Hepatocyte (in vitro differentiated cells): ENCODE measurements around the gene SLC17A1. TPM values are rescaled to one million over a fixed set of nuclear protein-coding genes. Genes with fewer than 3 reads are reported as not detected.

Source experiments
- DNase-seq: peaks from one replicate; pipeline ENCODE4 v3.0.0-alpha.2; 2016; ENCODE audit warnings: low spot score
- H2AFZ ChIP-seq: fragments of 200-600 bp; sonication (generic); 2 replicates; pipeline ENCODE4 v1.6.0; 2016; ENCODE audit warnings: antibody characterized with exemption, mild to moderate bottlenecking
- H3K27ac ChIP-seq: fragments of 200-600 bp; sonication (generic); 2 replicates; pipeline ENCODE4 v1.5.1; 2016; ENCODE audit warnings: mild to moderate bottlenecking
- H3K27me3 ChIP-seq: fragments of 200-600 bp; sonication (generic); 2 replicates; pipeline ENCODE4 v1.6.1; 2016
- H3K36me3 ChIP-seq: fragments of 200-600 bp; sonication (generic); replicated peaks from 2 replicates; pipeline ENCODE4 v1.5.1; 2016; ENCODE audit warnings: low read depth; ENCODE audit not compliant: insufficient read depth
- H3K4me1 ChIP-seq: fragments of 200-600 bp; sonication (generic); 2 replicates; pipeline ENCODE4 v1.5.1; 2016; ENCODE audit warnings: mild to moderate bottlenecking, moderate library complexity; ENCODE audit not compliant: insufficient read depth
- H3K4me2 ChIP-seq: fragments of 200-600 bp; sonication (generic); 2 replicates; pipeline ENCODE4 v1.6.0; 2016
- H3K4me3 ChIP-seq: fragments of 200-600 bp; sonication (generic); 2 replicates; pipeline ENCODE4 v1.5.1; 2016; ENCODE audit warnings: mild to moderate bottlenecking
- H3K79me2 ChIP-seq: fragments of 200-600 bp; sonication (generic); 2 replicates; pipeline ENCODE4 v1.6.0; 2017; ENCODE audit warnings: mild to moderate bottlenecking
- H3K9me2 ChIP-seq: fragments of 200-600 bp; sonication (generic); replicated peaks from 2 replicates; pipeline ENCODE4 v1.6.0; 2017; ENCODE audit warnings: mild to moderate bottlenecking; ENCODE audit not compliant: insufficient read depth
- H3K9me3 ChIP-seq: fragments of 200-600 bp; sonication (generic); 2 replicates; pipeline ENCODE4 v1.5.1; 2016; ENCODE audit warnings: low read depth, mild to moderate bottlenecking
- H4K20me1 ChIP-seq: fragments of 200-600 bp; sonication (generic); 2 replicates; pipeline ENCODE4 v1.6.0; 2016; ENCODE audit warnings: mild to moderate bottlenecking; ENCODE audit not compliant: insufficient read depth, poor library complexity, severe bottlenecking
- CTCF ChIP-seq: fragments of 200-600 bp; sonication (generic); IDR thresholded peaks from 2 replicates; pipeline ENCODE4 v1.5.1; 2016; ENCODE audit warnings: antibody characterized with exemption, mild to moderate bottlenecking; ENCODE audit not compliant: poor library complexity
- EZH2 ChIP-seq: fragments of 200-600 bp; sonication (generic); IDR thresholded peaks from 2 replicates; pipeline ENCODE4 v1.6.1; 2016; ENCODE audit warnings: antibody characterized with exemption, mild to moderate bottlenecking, borderline replicate concordance
- EZH2phosphoT487 ChIP-seq: fragments of 200-600 bp; sonication (generic); IDR thresholded peaks from one replicate; pipeline ENCODE4 v1.6.1; 2018; ENCODE audit warnings: antibody characterized with exemption, mild to moderate bottlenecking, low read depth, moderate library complexity; ENCODE audit not compliant: unreplicated experiment, severe bottlenecking
- WGBS: methylation state at CpG from one replicate; pipeline ENCODE4 v1.1.6; 2016; ENCODE audit warnings: low lambda C conversion rate; ENCODE audit errors: missing lambda C conversion rate; 5-methylcytosine and 5-hydroxymethylcytosine counted together
- polyA plus RNA-seq: library from polyadenylated mRNA; unstranded; fragments of >200 nt; fragmentation: Nextera tagmentation; extraction: Ambion mirVana; gene quantifications from 2 replicates; pipeline ENCODE4 v1.2.1, GENCODE V29; 2016
- total RNA-seq: library from RNA; depleted of rRNA; stranded (reverse); fragments of >200 nt; gene quantifications from 2 replicates; pipeline ENCODE4 v1.2.3, GENCODE V29; 2014

SLC17A1 gene
- total RNA-seq (1.9 and 3.2 TPM in 2 replicates), polyA plus RNA-seq (2.2 and 4.0 TPM in 2 replicates)

DNA sequence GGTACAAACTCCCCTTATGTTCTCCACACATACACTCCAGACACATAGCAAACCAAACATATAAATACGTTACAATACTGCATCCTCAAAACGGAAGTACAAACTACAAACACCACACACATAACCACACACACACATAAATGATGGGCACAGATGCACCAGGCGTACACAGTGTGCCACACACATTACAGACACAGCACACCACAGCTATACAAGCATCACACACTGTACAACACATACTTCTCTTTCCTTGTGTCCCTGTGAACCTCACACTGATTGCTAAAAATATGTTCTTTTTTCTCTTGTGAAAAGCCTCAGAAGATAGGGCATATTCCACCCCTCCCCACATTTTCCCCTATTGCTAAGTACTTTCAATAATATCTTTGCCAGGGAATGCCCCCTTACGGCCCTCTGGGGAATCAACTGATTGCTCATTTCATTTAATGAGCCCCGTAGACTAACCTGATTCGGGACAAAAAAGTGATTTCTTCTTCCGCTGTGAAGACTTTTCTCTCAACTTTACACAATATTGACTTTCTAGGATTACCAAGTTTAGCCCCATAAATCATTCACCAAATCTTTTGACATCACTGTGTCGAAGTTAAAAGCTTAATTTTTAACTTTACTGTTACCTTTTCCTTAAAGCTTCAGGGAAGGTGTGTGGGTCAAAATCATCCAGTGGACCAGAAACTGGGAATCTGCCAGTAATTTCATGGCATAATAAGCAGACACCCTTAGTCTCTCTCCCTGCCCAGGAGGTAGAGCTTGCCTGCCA is at the start of gene SLC17A1:
SLC17A1 (minus strand) TSS at position 521 of the 775 bp plus-strand sequence. CDS start 1,495 bp downstream, outside the sequence.
- Histone ChIP-seq H4K20me1 (no peaks in the 10 kb centered on the region), H3K27me3 (no peaks in the 10 kb centered on the region), H3K9me3 (no peaks in the 10 kb centered on the region), H3K4me2 (peak within 1 kb of the TSS; percentile 65), H3K4me3 (no peak within 1 kb of the TSS), H3K27ac (peak within 1 kb of the TSS; percentile 22), H3K4me1 (peaks cover 13% of the 10 kb centered on the region), H3K36me3 (no peaks in the 10 kb centered on the region), H3K9me2 (no peaks in the 10 kb centered on the region), H2AFZ (no peak within 1 kb of the TSS), H3K79me2 (no peaks in the 10 kb centered on the region)
- WGBS, result 46% methylated on average over 8 of the region's 8 CpGs
- TF ChIP-seq EZH2 (no peak), CTCF (no peak), EZH2phosphoT487 (no peak)
- peak; percentile 5 for DNase-seq

DNA sequence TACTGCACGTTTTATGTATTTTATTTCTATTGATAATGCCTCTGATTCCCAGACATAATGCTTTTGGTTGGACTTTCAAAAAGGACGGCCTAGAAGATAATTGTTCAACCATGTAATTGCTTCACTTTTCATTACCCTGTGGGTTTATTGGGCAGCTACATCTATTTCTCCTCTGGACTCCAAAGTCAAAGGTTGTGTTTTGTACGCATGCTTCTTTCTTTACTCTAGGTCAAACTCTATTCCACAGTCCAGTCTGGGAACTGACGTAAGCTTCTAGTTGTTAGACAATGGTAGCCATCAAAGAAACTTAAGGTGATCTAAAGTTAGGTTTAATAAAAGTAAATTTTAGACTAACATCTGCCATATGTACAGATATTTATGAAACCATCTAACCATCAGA is 48.7 kb upstream of the SLC17A1 start:
- Histone ChIP-seq H4K20me1 (no peaks in the 10 kb centered on the region), H3K27ac (no peak overlapping the region), H2AFZ (no peak overlapping the region), H3K4me1 (no peaks in the 10 kb centered on the region), H3K27me3 (no peaks in the 10 kb centered on the region), H3K79me2 (no peaks in the 10 kb centered on the region), H3K9me3 (no peaks in the 10 kb centered on the region), H3K9me2 (no peaks in the 10 kb centered on the region), H3K4me3 (no peak overlapping the region), H3K36me3 (no peaks in the 10 kb centered on the region), H3K4me2 (no peak overlapping the region)
- no peak for TF ChIP-seq EZH2phosphoT487
- TF ChIP-seq EZH2, result no peak
- no peak for TF ChIP-seq CTCF
- WGBS, result 86% methylated on average over 4 of the region's 4 CpGs
- no peak for DNase-seq

DNA sequence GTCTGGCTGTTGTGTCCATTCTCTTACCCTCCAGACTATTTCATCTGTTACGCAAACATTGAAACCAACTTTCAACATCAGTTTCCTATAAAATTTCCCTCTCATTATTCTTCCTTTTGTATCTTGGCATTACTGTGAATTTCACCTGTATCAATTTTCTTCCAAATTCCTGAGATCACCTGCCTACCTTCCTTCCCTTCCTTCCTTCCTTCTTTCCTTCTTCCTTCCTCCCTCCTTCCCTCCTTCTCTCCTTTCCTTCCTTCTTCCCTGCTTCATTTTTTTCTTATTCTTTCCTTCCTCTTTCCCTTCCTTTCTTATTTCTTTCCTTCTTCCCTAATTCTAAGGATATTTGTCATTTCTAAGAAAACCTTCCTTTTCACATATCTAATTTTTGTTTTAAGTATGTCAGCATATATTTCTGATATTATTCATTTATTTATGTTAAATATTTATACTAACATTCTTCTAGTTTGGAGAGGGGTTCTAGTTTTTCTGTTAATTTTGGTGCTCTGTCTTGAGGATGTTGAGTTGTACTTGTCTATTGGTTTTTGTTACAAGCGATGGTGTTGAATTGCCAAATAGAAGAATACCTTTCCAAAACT is 47.0 kb upstream of the SLC17A1 start:
- 100% methylated on average over 2 of the region's 2 CpGs for WGBS

More for the DNA sequence above, 47.0 kb upstream of the SLC17A1 start:
- Histone ChIP-seq H3K9me2 (no peaks in the 10 kb centered on the region), H3K4me2 (no peak overlapping the region), H4K20me1 (no peaks in the 10 kb centered on the region), H3K27me3 (no peaks in the 10 kb centered on the region), H3K27ac (no peak overlapping the region), H3K4me3 (no peak overlapping the region), H2AFZ (no peak overlapping the region), H3K79me2 (no peaks in the 10 kb centered on the region), H3K36me3 (no peaks in the 10 kb centered on the region), H3K4me1 (no peaks in the 10 kb centered on the region), H3K9me3 (no peaks in the 10 kb centered on the region)
- TF ChIP-seq EZH2 (no peak), EZH2phosphoT487 (no peak), CTCF (no peak)
- DNase-seq, result no peak
